ENCODE results near the gene PBOV1. TPM values are rescaled to one million over a fixed set of nuclear protein-coding genes. Genes with fewer than 3 reads are reported as not detected.

PBOV1 gene
- total RNA-seq, 1 experiment from 2014 or later: not detected

DNA sequence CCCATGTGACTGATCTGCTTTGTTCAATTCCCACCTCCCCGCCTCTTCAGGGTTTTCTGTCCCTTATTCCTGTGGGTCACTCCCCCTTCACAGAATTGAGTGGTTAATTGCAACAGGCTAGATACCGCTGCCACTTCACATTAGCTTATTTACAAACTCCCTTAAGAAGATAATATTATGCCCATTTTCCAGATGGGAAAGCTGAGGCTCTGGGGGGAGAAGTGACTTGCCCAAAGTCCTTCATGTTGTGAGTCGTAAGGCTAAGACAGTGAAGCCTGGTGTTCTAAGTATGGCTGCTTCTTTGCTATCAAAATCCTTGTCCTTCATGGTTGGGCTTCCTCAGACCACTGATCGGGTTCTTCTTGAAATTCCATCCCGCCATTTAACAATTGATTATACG is 39.9 kb upstream of the PBOV1 start:
- no peaks in the 10 kb centered on the region for H3K27me3 ChIP-seq (ENCODE audit: insufficient read depth, low read depth)
- BruUV-seq (replicated peaks): no TSS peak
- CTCF ChIA-PET: no interaction called here
- H3K9me3 ChIP-seq (ENCODE audit: insufficient read depth, low read depth): no peaks in the 10 kb centered on the region
- no peak for TF ChIP-seq EZH2 (IDR thresholded peaks at IDR 0.05; ENCODE audit: low read depth)
- TF ChIP-seq, protein P1, sequence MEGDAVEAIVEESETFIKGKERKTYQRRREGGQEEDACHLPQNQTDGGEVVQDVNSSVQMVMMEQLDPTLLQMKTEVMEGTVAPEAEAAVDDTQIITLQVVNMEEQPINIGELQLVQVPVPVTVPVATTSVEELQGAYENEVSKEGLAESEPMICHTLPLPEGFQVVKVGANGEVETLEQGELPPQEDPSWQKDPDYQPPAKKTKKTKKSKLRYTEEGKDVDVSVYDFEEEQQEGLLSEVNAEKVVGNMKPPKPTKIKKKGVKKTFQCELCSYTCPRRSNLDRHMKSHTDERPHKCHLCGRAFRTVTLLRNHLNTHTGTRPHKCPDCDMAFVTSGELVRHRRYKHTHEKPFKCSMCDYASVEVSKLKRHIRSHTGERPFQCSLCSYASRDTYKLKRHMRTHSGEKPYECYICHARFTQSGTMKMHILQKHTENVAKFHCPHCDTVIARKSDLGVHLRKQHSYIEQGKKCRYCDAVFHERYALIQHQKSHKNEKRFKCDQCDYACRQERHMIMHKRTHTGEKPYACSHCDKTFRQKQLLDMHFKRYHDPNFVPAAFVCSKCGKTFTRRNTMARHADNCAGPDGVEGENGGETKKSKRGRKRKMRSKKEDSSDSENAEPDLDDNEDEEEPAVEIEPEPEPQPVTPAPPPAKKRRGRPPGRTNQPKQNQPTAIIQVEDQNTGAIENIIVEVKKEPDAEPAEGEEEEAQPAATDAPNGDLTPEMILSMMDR (conservative IDR thresholded peaks at IDR 0.05): no peak
- DNase-seq: no peak
- H3K9me2 ChIP-seq (ENCODE audit: insufficient read depth): no peaks in the 10 kb centered on the region
- H4K20me1 ChIP-seq (ENCODE audit: insufficient read depth): no peaks in the 10 kb centered on the region
- H3K36me3 ChIP-seq (ENCODE audit: low read depth): peaks cover 31% of the 10 kb centered on the region; the same call in 1 of the 2 replicates
- H3K27ac ChIP-seq: no peak overlapping the region
- H3K4me3 ChIP-seq: no peak overlapping the region
- intact Hi-C loops (cut with micrococcal nuclease; ENCODE audit: unreplicated experiment): no loop called here
- H3K4me1 ChIP-seq (replicated peaks; ENCODE audit: insufficient read depth): no peaks in the 10 kb centered on the region
- H3F3A ChIP-seq (ENCODE audit: insufficient read depth, low read depth): no peaks in the 10 kb centered on the region
- no peak overlapping the region for H3K4me2 ChIP-seq
- no peak overlapping the region for H2AFZ ChIP-seq
- no peaks in the 10 kb centered on the region for H3K79me2 ChIP-seq (ENCODE audit: low read depth)
- POLR2A ChIA-PET (ENCODE audit: unreplicated experiment): no interaction called here

DNA sequence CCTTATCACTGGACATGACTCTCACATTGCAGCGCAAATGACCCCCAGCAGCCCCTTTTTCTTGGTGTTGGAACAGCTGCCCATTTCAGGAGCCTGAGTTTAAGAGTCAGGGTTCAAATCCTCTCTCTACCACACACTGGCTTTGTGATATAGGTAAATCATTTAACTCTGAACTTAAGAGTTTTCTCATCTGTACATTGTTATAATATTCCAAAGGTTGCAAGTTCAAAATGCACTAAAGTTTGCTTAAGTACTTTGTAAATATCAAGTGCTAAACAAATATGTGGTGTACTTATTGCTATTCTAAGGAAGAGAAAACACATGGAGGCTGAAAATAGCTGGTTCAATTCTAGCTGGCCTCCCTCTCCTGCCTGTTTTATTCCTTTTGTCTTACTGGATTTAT is 39.3 kb upstream of the PBOV1 start:
- Histone ChIP-seq H3K4me1 (replicated peaks; ENCODE audit: insufficient read depth) (no peaks in the 10 kb centered on the region), H3K9me3 (ENCODE audit: insufficient read depth, low read depth) (no peaks in the 10 kb centered on the region), H3K79me2 (ENCODE audit: low read depth) (no peaks in the 10 kb centered on the region), H3K27me3 (ENCODE audit: insufficient read depth, low read depth) (no peaks in the 10 kb centered on the region), H3K36me3 (ENCODE audit: low read depth) (peaks cover 28% of the 10 kb centered on the region; the same call in 1 of the 2 replicates), H3F3A (ENCODE audit: insufficient read depth, low read depth) (no peaks in the 10 kb centered on the region), H3K4me3 (no peak overlapping the region), H3K4me2 (no peak overlapping the region), H3K9me2 (ENCODE audit: insufficient read depth) (no peaks in the 10 kb centered on the region), H2AFZ (no peak overlapping the region), H3K27ac (no peak overlapping the region), H4K20me1 (ENCODE audit: insufficient read depth) (no peaks in the 10 kb centered on the region)
- intact Hi-C loops (cut with micrococcal nuclease; ENCODE audit: unreplicated experiment): no loop called here
- BruUV-seq (replicated peaks): no TSS peak
- no peak for DNase-seq
- ChIA-PET CTCF (no interaction called here), POLR2A (ENCODE audit: unreplicated experiment) (no interaction called here)
- no peak for TF ChIP-seq EZH2 (IDR thresholded peaks at IDR 0.05; ENCODE audit: low read depth)
- TF ChIP-seq, protein P1 (conservative IDR thresholded peaks at IDR 0.05): no peak

DNA sequence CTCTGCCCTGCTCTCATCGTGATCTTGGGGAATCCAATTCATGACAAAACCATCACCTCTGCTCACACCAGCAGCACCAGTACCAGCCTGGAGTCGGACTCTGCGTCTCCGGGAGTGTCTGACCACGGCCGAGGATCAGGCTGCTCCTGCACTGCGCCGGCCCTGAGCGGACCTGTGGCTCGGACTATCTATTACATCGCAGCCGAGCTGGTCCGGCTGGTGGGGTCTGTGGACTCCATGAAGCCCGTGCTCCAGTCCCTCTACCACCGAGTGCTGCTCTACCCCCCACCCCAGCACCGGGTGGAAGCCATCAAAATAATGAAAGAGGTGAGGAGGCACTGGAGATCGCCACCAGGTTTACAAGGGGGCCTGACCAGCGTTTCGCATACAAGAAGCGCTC is 37.2 kb upstream of the PBOV1 start:
- no peaks in the 10 kb centered on the region for H3K27me3 ChIP-seq (ENCODE audit: insufficient read depth, low read depth)
- CTCF ChIA-PET: no interaction called here
- H4K20me1 ChIP-seq (ENCODE audit: insufficient read depth): no peaks in the 10 kb centered on the region
- no peak overlapping the region for H2AFZ ChIP-seq
- no peaks in the 10 kb centered on the region for H3K79me2 ChIP-seq (ENCODE audit: low read depth)
- no peaks in the 10 kb centered on the region for H3K9me3 ChIP-seq (ENCODE audit: insufficient read depth, low read depth)
- TF ChIP-seq, protein P1 (conservative IDR thresholded peaks at IDR 0.05): no peak
- no peak for TF ChIP-seq EZH2 (IDR thresholded peaks at IDR 0.05; ENCODE audit: low read depth)
- H3K4me1 ChIP-seq (replicated peaks; ENCODE audit: insufficient read depth): no peaks in the 10 kb centered on the region
- intact Hi-C loops (cut with micrococcal nuclease; ENCODE audit: unreplicated experiment): no loop called here
- H3K9me2 ChIP-seq (ENCODE audit: insufficient read depth): no peaks in the 10 kb centered on the region
- DNase-seq: no peak
- no TSS peak for BruUV-seq (replicated peaks)
- no peak overlapping the region for H3K4me3 ChIP-seq
- no peaks in the 10 kb centered on the region for H3F3A ChIP-seq (ENCODE audit: insufficient read depth, low read depth)
- no peak overlapping the region for H3K27ac ChIP-seq
- POLR2A ChIA-PET (ENCODE audit: unreplicated experiment): no interaction called here
- peaks cover 28% of the 10 kb centered on the region; the same call in 1 of the 2 replicates for H3K36me3 ChIP-seq (ENCODE audit: low read depth)
- H3K4me2 ChIP-seq: no peak overlapping the region
